IMR-90 (cell line): ENCODE measurements around the gene H3-3A.

Experiments
- BHLHE40 ChIP-seq: fragments of 150-350 bp; IDR thresholded peaks from 2 replicates; pipeline ENCODE4 v1.6.1; 2016; ENCODE audit warnings: mild to moderate bottlenecking, low read depth, low read length
- CEBPB ChIP-seq: IDR thresholded peaks from 2 replicates; pipeline ENCODE4 v1.6.1; 2012; ENCODE audit warnings: low read depth, low read length, improper control_type of control experiment
- CHD1 ChIP-seq: IDR thresholded peaks from 2 replicates; pipeline ENCODE4 v1.6.1; 2012; ENCODE audit warnings: low read depth, low read length, improper control_type of control experiment
- NFE2L2 ChIP-seq: fragments of 150-350 bp; IDR thresholded peaks from 2 replicates; pipeline ENCODE4 v1.6.1; 2016; ENCODE audit warnings: low read depth, mild to moderate bottlenecking, low read length
- POLR2A ChIP-seq: IDR thresholded peaks from 2 replicates; pipeline ENCODE4 v1.6.1; 2012; ENCODE audit warnings: mild to moderate bottlenecking, low read depth, low read length
- RAD21 ChIP-seq: IDR thresholded peaks from 2 replicates; pipeline ENCODE4 v1.6.1; 2012; ENCODE audit warnings: low read length, improper control_type of control experiment
- SMC3 ChIP-seq: fragments of 150-350 bp; IDR thresholded peaks from 2 replicates; pipeline ENCODE4 v1.6.1; 2016; ENCODE audit warnings: low read depth, mild to moderate bottlenecking, antibody characterized with exemption, low read length, moderate library complexity
- TF ChIP-seq, protein P1 (sequence below): conservative IDR thresholded peaks from 2 replicates; pipeline ENCODE4 v1.5.1; 2012; ENCODE audit warnings: mild to moderate bottlenecking, low read depth, low read length, improper control_type of control experiment
- TF ChIP-seq, protein P2 (sequence below): fragments of 150-350 bp; IDR thresholded peaks from 2 replicates; pipeline ENCODE4 v1.6.1; 2017; ENCODE audit warnings: mild to moderate bottlenecking, antibody characterized with exemption, low read length, low read depth
- TF ChIP-seq, protein P3 (sequence below): fragments of 150-350 bp; IDR thresholded peaks from 2 replicates; pipeline ENCODE4 v1.6.1; 2016; ENCODE audit warnings: low read depth, mild to moderate bottlenecking, low read length, moderate library complexity, borderline replicate concordance

DNA sequence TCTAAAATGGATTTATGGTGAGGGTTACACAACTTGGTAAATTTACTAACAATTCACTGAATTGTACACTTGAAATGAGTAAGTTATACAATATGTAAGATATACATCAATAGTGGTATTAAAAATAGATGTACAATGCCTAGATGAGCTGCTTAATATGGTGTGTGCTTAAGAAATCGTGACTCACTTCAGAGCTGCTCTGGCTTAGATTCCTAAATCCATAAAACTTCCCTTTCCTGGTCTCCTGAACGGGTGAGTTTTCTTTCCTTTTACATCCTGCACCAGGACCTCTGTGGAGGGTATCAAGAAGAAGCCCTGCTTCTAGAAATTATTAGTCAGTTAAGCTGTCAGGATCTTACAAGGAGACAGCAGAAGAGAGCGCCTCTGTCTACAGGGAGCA lies 30.4 kb downstream of the H3-3A start:
- TF ChIP-seq, protein P1, sequence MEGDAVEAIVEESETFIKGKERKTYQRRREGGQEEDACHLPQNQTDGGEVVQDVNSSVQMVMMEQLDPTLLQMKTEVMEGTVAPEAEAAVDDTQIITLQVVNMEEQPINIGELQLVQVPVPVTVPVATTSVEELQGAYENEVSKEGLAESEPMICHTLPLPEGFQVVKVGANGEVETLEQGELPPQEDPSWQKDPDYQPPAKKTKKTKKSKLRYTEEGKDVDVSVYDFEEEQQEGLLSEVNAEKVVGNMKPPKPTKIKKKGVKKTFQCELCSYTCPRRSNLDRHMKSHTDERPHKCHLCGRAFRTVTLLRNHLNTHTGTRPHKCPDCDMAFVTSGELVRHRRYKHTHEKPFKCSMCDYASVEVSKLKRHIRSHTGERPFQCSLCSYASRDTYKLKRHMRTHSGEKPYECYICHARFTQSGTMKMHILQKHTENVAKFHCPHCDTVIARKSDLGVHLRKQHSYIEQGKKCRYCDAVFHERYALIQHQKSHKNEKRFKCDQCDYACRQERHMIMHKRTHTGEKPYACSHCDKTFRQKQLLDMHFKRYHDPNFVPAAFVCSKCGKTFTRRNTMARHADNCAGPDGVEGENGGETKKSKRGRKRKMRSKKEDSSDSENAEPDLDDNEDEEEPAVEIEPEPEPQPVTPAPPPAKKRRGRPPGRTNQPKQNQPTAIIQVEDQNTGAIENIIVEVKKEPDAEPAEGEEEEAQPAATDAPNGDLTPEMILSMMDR = no peak
- TF ChIP-seq CHD1 (no peak), RAD21 (no peak), NFE2L2 (no peak), CEBPB (no peak), BHLHE40 (no peak), SMC3 (no peak), POLR2A (no peak)
- TF ChIP-seq, protein P2, sequence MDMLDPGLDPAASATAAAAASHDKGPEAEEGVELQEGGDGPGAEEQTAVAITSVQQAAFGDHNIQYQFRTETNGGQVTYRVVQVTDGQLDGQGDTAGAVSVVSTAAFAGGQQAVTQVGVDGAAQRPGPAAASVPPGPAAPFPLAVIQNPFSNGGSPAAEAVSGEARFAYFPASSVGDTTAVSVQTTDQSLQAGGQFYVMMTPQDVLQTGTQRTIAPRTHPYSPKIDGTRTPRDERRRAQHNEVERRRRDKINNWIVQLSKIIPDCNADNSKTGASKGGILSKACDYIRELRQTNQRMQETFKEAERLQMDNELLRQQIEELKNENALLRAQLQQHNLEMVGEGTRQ = no peak
- TF ChIP-seq, protein P3, sequence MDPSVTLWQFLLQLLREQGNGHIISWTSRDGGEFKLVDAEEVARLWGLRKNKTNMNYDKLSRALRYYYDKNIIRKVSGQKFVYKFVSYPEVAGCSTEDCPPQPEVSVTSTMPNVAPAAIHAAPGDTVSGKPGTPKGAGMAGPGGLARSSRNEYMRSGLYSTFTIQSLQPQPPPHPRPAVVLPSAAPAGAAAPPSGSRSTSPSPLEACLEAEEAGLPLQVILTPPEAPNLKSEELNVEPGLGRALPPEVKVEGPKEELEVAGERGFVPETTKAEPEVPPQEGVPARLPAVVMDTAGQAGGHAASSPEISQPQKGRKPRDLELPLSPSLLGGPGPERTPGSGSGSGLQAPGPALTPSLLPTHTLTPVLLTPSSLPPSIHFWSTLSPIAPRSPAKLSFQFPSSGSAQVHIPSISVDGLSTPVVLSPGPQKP = no peak
